Measurements from ENCODE around the gene MIOX.
A peak's percentile ranks its signal among the peaks of the same experiment; 100 is the strongest.
"Not testable (repeated sequence)": the region's sequence is repeated elsewhere in the genome, so short reads cannot be mapped to it uniquely, and the experiment has no call there.

Gene MIOX

DNA sequence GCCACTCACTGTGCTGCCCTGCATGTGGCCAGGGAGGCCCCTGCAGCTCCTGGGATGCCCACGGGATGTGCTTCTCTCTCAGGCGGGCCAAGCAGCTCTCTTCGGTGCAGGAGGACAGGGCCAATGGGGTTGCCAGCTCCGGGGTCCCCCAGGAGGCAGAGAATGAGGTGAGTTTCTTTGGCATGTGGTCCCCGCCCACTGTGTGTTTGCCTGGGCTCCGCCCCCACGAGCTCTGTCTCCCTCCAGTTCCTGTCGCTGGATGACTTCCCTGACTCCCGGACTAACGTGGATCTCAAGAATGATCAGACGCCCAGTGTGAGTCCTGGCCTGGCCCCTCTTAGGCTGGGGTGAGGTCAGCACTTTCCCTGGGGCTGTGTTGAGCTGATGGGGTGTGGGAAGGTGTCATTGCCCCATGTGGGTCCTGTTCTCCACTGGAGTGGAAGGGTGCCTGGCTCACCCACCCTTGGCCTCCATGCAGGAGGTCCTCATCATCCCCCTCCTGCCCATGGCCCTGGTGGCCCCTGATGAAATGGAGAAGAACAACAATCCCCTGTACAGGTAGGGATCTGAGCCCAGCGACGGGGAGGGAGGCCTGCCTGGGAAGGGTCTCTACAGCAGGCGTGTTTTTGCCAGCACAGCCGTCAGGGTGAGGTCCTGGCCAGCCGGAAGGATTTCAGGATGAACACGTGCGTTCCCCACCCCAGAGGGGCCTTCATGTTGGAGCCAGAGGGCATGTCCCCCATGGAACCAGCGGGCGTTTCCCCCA is 31.0 kb downstream of the MIOX start:
- DNase-seq (ENCODE audit: low read depth), result no peak

DNA sequence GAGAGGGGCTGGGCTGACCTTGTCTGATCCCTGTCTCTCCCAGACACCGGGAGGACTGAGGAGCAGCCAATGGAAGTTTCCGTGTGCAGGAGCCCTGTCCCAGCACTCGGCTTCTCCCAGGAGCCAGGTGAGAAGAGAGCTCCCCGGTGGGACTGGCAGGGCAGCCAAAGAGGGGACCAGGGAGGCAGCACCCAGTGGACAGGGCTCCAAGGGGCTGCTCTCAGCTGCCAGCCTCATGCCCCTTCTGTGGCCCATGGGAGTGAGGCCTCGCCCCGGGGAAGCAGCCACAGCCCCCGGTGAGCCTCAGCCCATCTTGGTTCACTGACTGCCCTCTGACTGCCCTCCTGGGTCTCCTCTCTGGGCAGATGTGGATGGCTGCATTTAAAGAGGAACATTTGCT is 31.9 kb downstream of the MIOX start:
- DNase-seq (ENCODE audit: low read depth), result no peak

DNA sequence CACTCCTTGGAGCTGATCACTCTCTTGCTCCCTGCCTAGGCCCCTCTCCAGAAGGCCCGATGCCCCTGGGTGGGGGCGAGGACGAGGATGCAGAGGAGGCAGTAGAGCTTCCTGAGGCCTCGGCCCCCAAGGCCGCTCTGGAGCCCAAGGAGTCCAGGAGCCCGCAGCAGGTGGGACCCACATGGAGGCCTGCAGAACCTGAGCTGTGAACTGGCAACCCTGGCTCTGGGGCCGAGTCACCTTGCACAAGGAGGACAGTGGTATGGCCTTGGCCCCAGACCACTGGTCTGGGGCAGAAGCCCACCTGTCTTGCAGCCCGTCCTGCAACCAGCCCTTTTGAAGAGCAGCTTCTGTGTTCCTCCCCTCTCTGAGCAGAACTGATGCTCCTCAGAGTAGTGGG is 32.5 kb downstream of the MIOX start:
- DNase-seq (ENCODE audit: low read depth), result no peak

DNA sequence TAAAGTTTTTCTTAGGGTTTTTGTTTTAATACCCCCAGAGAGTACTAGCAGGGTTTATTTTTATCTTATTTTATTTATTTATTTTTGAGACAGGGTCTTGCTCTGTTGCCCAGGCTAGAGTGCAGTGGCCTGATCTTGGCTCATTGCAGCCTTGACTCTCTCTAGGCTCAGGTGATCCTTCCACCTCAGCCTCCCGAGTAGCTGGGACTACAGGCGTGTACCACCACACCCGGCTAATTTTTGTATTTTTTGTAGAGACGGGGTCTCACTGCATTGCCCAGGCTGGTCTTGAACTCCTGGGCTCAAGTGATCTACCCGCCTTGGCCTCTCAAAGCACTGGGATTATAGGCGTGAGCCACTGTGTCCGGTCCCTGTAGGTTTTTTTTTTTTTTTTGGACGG is 33.5 kb downstream of the MIOX start:
- DNase-seq (ENCODE audit: low read depth), result not testable (repeated sequence)

DNA sequence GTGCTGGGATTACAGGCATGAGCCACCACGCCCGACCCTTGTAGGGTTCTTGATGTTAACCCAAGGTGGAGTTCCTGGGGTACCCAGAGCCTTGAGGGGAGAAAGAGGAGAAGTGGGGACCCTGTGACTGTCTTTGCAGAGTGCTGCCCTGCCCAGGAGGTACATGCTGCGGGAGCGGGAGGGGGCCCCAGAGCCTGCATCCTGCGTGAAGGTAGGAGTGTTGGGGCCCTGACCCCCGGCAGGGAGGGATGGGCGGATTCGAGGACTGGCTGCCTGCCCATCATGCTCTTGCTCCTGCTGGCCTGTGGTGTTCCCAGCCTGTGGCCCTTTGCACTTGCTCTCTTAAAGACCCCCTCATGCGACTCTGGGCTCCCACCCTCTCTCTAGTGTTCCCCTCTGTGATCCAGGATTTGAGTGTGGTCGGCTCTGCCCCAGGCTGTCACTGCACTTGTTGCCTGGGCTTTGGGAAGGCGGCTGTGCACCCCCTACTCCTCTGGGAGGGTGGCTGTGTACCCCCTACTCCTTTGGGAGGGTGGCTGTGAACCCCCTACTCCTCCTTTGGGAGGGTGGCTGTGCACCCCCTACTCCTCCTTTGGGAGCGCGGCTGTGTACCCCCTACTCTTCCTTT is 34.3 kb downstream of the MIOX start:
- no peak for DNase-seq (ENCODE audit: low read depth)

DNA sequence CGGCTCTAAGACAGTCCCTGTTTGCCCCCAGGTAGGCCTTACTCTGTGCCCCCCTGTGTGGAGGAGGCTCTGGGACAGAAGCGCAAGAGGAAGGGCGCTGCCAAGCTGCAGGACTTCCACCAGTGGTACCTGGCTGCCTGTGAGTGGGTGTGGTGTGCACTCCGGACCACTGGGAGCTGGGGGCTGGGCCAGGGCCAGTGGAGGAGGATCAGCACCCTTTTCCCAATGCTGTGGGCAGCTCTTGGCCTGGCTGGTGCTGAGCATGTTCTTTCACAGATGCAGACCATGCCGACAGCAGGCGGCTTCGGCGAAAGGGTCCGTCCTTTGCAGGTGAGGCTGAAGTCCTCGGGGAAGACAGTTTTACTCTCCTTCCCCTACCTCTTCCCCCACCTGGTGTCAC is 35.1 kb downstream of the MIOX start:
- DNase-seq (ENCODE audit: low read depth), result no peak

DNA sequence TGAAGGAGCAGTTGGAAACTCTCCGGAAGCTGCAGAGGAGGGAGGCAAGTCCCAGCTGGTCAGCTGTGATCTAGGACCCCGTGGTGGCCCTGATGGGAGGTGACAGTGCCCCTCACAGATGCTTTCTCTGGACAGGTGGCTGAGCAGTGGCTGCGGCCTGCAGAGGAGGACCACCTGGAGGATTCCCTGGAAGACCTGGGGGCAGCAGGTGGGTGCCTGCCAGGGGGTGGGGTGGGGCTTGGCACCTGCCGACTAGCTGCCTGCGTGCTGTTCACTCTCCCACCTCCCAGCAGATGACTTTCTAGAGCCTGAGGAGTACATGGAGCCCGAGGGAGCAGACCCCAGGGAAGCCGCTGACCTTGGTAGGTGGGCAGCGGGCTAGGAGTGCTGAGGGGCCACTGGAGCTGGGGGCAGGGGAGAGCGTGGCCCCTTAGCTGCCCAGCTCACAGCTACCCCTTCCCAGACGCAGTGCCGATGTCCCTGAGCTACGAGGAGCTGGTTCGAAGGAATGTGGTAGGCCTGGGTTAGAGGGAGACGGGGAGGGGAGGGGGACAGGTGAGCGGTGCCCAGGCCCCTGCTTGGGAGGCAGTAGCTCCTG is 35.6 kb downstream of the MIOX start:
- no peak for DNase-seq (ENCODE audit: low read depth)

DNA sequence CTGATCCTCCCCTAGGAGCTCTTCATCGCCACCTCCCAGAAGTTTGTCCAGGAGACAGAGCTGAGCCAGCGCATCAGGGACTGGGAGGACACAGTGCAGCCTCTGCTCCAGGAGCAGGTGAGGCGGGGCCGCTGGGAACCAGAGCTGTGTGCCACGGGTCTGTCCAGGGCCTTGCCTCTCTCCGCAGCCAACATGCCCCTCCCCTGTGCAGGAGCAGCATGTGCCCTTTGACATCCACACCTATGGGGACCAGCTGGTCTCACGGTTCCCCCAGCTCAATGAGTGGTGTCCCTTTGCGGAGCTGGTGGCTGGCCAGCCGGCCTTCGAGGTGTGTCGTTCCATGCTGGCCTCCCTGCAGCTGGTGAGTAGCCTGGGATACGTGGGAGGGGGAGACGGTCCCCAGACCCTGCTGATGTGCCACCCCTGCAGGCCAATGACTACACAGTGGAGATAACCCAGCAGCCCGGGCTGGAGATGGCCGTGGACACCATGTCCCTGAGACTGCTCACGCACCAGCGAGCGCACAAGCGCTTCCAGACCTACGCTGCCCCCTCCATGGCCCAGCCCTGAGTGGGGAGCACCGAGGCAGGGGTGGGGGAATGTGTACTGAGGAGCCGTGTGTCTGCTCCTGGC is 36.3 kb downstream of the MIOX start:
- no peak for DNase-seq (ENCODE audit: low read depth)

DNA sequence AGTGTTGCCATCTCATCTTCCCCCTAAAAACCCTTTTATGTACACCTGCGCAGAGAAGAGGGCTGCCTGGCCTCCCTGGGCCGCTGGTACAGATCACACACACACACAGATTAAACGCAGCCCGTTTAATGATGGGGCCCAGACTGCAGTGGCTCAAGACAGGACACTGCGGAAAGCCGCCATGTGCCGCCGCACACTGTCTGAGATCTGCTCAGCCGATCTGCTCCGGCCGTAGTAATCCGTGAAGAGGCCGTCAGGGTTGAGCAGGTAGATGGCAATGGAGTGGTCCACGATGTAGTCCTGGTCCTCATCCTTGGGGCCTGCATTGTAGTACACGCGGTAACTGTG is 36.8 kb downstream of the MIOX start:
- no peak for DNase-seq (ENCODE audit: low read depth)

DNA sequence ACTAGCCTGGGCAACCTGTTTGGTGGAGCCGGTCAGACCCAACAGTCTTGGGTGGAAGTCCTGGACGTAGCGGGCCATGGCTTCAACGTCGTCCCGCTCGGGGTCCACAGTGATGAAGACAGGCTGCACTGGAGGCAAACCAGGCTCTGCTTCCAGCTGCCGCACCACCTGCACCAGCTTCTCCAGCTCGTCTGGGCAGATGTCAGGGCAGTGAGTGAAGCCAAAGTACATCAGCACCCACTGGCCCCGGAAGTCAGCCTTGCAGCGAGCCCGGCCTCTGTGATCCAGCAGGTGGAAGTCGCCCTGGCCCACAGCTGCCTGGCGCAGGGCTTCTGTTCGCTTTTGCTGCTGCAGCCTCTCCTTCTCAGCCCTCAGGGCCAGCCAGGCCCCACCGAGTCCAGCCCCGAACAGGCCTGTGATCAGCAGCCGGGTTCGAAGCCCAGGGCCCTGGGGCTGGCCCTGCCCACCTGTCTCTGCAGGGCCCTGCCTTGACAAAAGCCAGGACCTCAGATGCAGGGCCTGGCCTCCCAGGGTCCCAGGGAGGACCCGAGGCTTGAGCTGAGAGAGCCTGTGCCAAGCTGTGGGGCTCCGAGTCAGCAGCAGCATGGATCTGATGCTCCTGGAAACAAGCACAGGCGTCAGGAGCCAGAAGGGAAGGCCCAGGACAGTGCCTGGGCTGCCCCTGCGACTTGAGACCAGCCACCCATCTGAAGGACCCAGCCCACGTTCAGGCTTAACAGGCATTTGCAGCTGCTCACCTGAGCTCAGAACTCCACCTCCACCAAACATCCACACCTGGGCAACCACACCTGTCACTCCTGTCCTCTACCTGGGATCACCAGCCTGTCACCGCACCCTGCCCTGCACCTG is 37.4 kb downstream of the MIOX start:
- DNase-seq (ENCODE audit: low read depth), result no peak

DNA sequence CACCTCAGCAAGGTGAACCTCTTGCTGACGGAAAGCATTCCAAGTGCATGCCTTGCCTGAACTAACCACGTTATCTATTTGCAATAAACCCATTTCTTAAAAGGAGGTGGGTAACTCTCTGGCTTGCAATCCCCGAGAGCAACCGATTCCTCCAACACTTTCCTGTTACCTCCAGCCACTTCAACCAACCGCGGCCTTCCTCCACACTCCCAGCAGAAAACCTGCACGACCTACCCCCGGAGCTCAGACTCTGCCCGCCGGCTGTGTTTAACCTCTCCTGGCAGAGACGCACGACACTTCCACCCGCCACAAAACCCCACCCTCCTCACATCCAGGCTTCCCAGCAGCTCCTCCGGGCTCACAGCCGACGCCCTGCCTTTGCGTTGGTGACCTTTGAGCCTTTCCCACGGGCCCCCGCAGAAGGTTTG is 38.0 kb downstream of the MIOX start:
- DNase-seq (ENCODE audit: low read depth), result no peak

DNA sequence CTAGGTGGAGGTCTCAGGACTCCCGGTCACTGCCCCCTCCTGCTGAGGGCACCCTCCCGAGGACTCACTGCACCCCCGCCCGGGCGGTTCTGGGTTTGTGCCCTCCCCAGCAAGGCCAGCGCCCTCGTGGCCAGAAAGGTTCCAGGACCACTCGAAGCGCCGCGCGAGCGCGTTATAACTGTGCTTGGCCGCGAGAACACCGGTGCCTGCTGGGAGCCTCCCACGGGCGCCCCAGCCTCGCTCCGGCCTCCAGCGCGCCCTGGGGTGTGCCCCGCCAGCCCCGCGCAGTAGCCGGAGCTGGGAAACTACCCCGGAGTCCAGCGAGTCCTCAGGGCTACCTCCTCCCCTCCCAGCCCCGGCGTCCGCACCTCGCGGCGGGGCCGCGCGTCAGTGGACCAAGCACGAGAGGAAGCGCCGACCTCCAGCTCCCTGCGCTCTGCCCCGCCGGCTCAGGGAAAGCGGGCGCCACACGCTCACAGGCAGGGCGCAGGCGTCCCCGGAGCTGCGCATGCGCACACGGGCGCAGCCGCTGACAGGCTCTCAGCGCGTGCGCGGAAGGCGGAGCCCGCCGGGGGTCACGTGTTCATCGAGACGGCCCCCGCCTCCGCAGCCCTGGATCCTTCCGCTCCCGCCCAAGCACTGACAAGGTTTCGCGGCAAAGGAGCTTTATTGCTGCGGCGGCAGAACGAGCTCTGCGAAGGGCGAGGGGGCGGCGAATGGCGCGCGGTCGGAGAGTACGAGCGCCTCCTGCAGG is 38.6 kb downstream of the MIOX start, which contains the start of gene SCO2:
Gene SCO2, minus strand, starts transcription at position 495 of the 754 bp plus-strand sequence. CDS start 1,187 bp downstream, outside the sequence.
- DNase-seq (ENCODE audit: low read depth), result peak; percentile 97

DNA sequence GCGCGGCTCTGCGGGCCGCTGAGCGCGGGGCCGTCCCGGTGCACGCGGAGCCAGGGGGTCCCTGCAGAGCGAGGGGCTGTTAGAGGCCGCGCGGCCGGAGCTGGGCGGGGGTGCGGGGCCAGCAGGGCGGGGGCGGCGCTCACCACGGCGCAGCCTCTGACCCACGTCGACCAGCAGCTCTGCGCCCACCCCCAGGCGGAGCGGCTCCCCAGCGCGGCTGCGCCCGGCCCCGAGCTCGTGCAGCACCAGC is 39.1 kb downstream of the MIOX start:
- DNase-seq (ENCODE audit: low read depth), result no peak

DNA sequence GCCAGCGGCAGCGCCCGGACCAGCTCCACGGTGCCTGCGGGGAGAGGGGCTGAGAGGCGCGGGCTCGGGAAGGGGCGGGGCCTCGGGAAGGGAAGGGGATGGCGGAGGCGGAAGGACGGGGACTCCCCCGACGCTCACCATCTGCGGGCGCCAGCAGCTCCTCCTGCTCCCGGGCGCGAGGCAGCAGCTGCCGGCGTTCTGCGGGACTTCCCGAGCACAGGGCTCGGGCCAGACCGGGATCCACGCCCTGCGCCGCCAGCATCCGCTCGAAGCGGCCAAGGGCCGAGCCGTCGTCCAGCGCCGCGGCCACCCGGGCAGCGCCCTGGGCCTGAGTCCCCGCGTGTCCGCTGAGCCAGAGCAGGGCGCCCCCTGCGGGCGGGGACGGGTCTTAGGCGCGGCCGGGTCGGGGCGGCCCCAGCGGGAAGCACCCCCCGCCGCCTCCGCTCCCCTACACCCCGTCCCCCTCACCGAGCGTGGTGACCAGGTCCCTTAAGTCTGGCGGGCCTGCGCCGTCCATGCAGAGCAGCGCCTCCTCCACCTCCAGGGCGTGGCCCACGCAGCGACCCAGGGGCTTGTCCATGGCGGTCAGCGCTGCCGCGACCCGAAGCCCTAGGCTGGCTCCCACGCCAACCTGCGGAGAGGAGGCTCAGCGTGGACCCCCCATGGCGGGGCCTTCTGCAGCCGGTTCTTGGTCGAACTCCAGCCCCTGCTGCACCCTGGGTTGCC is 39.6 kb downstream of the MIOX start:
- peak; percentile 74 for DNase-seq (ENCODE audit: low read depth)

DNA sequence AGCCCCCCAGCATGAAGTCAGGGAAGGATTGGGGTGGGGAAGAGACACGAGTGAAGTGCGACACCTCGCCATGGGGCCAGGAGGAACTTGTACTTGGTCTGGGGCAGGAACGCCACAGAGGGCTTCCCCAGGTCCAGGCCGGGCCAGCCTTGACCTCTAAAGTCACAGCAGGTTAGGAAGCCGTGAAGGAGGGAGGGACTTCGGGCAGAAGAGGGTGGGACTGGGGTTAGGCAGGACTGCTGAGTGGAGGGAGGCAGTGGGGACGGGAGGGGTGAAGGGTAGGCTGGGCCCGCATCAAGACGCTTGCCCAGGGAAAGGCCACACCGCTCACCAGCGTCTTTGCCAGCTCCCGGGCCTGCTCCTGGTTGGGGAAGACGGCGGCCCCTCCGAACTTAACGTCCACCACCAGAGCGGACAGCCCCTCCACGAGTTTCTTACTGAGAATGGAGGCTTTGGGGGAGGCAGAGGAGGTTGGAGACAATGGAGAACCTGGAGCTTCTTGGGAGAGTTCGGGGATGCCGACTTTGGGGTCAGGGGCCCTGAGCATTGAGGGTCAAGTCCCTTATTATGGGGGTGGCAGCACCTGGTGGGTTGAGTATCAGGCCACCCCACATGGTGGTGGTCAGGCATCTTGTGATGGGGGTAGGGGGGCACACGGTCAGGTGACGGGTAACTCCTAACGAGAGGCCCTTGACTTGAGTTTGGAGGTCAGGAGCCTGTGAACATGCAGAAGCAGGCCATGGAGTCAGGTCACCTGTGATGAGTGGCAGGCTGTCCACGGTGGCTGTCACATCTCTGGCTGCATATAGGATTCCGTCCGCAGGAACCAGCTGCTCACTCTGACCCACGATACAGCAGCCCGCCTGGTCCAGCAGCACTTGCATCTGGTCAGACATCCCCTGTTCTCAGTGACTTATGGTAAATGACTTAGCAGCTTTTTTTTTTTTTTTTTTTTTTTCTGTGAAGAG is 40.5 kb downstream of the MIOX start:
- DNase-seq (ENCODE audit: low read depth), result no peak

DNA sequence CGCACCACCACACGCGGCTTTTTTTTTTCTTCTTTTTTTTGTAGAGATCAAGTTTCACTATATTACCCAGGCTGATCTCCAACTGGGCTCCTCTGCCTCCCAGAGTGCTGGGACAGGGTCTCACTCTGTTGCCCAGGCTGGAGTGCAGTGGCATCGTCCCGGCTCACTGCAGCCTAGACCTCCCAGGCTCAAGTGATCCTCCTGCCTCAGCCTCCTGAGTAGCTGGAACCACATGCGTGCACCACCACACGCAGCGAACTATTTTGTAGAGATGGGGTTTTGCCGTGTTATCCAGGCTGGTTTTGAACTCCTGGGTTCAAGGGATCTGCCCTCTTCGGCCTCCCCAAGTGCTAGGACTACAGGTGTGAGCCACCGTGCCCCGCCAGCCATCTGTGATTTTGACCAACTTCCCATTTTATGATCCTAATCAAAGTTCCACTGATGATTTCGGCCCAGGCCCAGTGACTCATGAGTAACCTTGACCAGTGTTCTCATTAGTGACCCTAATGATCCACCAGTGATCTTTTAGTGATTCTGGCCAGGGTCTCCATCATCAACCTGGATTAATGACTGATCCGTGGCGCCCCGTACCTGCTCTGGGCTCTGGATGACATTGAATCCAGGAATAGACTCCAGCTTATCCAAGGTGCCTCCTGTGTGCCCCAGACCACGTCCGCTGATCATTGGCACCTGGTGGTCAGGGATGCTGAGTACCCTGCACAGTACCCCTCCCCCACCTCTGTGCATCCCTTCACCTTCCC is 41.4 kb downstream of the MIOX start:
- no peak for DNase-seq (ENCODE audit: low read depth)

DNA sequence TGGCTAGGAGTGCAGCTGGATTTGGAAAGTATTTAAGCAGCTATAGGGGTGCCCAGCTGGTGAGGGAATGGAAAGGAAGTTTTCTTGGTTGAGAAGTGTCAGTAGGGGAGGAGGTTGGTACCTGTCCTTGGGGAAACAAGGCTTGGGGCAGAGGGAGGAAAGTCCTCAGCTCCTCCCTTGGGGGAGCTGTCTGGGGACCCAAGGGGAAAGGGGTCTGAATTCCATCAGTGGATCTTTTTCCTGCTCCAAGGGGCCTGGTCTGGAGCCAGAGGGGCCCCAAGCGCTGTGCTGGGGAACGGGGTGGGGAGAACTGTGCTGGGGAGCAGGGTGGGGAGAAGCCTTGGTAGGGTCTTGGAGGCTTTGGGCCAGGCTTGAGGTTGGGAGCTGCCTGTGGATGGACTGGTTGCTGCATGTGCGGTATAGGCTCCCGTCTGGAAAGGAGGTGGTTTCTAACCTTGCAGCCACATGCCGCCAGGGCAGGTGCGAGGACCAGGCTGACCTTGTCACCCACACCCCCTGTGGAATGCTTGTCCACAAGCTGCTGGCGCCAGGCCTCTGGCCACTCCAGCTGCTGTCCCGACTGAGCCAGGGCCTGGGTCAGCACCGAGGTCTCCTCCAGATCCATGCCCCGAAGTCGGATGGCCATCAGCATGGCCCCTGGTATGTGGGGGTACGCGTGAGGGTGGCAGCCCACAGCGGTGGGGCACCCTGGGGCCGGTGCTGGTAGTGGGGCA is 42.2 kb downstream of the MIOX start:
- no peak for DNase-seq (ENCODE audit: low read depth)

DNA sequence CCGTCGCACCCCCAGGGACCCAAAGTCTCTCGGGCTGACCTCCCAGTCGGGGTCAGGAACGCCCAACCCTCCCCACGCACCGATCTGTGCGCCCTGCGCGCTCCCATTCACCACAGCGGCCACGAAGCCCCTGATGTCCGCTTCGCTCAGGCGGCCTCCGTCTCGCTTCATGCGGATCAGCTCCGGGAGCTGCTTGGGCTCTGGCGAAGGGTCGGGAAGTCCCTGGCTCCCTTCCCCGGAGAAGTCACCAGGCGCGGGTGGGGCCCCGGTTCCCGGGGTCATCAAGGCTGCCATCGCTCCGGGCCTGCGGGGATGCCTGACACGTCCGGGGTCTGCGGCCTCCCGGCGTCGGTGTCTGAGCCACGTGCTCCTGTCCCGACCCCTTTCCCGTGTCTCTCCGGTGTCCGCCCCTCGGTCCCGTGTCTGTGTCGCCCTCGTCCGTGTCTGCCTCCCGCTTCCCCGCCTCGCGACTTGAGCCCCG is 42.8 kb downstream of the MIOX start:
- DNase-seq (ENCODE audit: low read depth), result no peak

Data from activated T-cell treated with anti-CD3 and anti-CD28 coated beads for 1 hour (primary cell).